ENCODE data around the gene ZBTB17. TPM values are rescaled to one million over a fixed set of nuclear protein-coding genes. Genes with fewer than 3 reads are reported as not detected.

ZBTB17 gene
- polyA plus RNA-seq, 2 of the 4 experiments (the other 2 are of a cell fraction), result 13.8 to 16.5 TPM

DNA sequence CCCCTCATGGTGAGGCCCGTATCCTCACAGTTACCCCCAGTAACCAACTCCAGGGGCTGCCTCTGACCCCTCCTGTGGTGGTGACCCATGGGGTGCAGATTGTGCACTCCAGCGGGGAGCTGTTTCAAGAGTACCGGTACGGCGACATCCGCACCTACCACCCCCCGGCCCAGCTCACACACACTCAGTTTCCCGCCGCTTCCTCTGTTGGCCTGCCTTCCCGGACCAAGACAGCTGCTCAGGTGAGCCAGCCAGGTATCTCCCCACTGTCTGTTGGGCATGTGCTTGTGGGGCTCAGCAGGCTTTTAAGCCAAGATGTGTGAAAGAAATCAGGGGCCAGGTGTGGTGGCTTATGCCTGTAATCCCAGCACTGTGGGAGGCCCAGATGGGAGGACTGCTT is 39.9 kb downstream of the ZBTB17 start:
- 100% methylated on average over 3 of the region's 10 CpGs for WGBS (ENCODE audit: missing lambda C conversion rate)
- no peaks in the 10 kb centered on the region for H3K9me3 ChIP-seq
- H3K4me3 ChIP-seq, result no peak overlapping the region
- no peak overlapping the region for H3K27ac ChIP-seq
- DNase-seq (ENCODE audit: low read depth in 1 of 2, low spot score in 1 of 2) (no peak), ATAC-seq (no peak), FAIRE-seq (no peak)
- POLR2A ChIA-PET, result no interaction called here
- TF ChIP-seq, protein P1, sequence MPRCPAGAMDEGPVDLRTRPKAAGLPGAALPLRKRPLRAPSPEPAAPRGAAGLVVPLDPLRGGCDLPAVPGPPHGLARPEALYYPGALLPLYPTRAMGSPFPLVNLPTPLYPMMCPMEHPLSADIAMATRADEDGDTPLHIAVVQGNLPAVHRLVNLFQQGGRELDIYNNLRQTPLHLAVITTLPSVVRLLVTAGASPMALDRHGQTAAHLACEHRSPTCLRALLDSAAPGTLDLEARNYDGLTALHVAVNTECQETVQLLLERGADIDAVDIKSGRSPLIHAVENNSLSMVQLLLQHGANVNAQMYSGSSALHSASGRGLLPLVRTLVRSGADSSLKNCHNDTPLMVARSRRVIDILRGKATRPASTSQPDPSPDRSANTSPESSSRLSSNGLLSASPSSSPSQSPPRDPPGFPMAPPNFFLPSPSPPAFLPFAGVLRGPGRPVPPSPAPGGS (IDR thresholded peaks at IDR 0.05), result no peak
- TF ChIP-seq MAFK (IDR thresholded peaks at IDR 0.05; ENCODE audit: partially characterized antibody) (no peak), KDM1A (IDR thresholded peaks at IDR 0.05; ENCODE audit: low read depth) (no peak), BHLHE40 (IDR thresholded peaks at IDR 0.05; ENCODE audit: low read depth, low read length) (no peak), TFCP2L1 (CRISPR knock-in tag; IDR thresholded peaks at IDR 0.05) (no peak), NR3C1 (IDR thresholded peaks at IDR 0.05) (no peak), HOXB5 (CRISPR knock-in tag; IDR thresholded peaks at IDR 0.05) (no peak), CHD4 (IDR thresholded peaks at IDR 0.05; ENCODE audit: borderline replicate concordance) (no peak), ZFP36 (IDR thresholded peaks at IDR 0.05; ENCODE audit: borderline replicate concordance, partially characterized antibody) (no peak), RNF2 (IDR thresholded peaks at IDR 0.05; ENCODE audit: borderline replicate concordance, low read depth) (no peak), PHF8 (IDR thresholded peaks at IDR 0.05; ENCODE audit: borderline replicate concordance, low read depth) (no peak), ZNF302 (CRISPR knock-in tag; IDR thresholded peaks at IDR 0.05) (no peak), RARB (CRISPR knock-in tag; IDR thresholded peaks at IDR 0.05) (no peak)
- TF ChIP-seq, protein P2, sequence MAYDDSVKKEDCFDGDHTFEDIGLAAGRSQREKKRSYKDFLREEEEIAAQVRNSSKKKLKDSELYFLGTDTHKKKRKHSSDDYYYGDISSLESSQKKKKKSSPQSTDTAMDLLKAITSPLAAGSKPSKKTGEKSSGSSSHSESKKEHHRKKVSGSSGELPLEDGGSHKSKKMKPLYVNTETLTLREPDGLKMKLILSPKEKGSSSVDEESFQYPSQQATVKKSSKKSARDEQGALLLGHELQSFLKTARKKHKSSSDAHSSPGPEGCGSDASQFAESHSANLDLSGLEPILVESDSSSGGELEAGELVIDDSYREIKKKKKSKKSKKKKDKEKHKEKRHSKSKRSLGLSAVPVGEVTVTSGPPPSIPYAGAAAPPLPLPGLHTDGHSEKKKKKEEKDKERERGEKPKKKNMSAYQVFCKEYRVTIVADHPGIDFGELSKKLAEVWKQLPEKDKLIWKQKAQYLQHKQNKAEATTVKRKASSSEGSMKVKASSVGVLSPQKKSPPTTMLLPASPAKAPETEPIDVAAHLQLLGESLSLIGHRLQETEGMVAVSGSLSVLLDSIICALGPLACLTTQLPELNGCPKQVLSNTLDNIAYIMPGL (CRISPR knock-in tag; IDR thresholded peaks at IDR 0.05; ENCODE audit: borderline replicate concordance), result no peak
- TF ChIP-seq, protein P3, sequence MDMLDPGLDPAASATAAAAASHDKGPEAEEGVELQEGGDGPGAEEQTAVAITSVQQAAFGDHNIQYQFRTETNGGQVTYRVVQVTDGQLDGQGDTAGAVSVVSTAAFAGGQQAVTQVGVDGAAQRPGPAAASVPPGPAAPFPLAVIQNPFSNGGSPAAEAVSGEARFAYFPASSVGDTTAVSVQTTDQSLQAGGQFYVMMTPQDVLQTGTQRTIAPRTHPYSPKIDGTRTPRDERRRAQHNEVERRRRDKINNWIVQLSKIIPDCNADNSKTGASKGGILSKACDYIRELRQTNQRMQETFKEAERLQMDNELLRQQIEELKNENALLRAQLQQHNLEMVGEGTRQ (IDR thresholded peaks at IDR 0.05), result no peak
- TF ChIP-seq, protein P4, sequence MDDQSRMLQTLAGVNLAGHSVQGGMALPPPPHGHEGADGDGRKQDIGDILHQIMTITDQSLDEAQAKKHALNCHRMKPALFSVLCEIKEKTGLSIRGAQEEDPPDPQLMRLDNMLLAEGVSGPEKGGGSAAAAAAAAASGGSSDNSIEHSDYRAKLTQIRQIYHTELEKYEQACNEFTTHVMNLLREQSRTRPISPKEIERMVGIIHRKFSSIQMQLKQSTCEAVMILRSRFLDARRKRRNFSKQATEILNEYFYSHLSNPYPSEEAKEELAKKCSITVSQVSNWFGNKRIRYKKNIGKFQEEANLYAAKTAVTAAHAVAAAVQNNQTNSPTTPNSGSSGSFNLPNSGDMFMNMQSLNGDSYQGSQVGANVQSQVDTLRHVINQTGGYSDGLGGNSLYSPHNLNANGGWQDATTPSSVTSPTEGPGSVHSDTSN (IDR thresholded peaks at IDR 0.05), result no peak
- TF ChIP-seq, protein P5, sequence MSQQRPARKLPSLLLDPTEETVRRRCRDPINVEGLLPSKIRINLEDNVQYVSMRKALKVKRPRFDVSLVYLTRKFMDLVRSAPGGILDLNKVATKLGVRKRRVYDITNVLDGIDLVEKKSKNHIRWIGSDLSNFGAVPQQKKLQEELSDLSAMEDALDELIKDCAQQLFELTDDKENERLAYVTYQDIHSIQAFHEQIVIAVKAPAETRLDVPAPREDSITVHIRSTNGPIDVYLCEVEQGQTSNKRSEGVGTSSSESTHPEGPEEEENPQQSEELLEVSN (IDR thresholded peaks at IDR 0.05; ENCODE audit: borderline replicate concordance, low read depth), result no peak
- TF ChIP-seq, protein P6, sequence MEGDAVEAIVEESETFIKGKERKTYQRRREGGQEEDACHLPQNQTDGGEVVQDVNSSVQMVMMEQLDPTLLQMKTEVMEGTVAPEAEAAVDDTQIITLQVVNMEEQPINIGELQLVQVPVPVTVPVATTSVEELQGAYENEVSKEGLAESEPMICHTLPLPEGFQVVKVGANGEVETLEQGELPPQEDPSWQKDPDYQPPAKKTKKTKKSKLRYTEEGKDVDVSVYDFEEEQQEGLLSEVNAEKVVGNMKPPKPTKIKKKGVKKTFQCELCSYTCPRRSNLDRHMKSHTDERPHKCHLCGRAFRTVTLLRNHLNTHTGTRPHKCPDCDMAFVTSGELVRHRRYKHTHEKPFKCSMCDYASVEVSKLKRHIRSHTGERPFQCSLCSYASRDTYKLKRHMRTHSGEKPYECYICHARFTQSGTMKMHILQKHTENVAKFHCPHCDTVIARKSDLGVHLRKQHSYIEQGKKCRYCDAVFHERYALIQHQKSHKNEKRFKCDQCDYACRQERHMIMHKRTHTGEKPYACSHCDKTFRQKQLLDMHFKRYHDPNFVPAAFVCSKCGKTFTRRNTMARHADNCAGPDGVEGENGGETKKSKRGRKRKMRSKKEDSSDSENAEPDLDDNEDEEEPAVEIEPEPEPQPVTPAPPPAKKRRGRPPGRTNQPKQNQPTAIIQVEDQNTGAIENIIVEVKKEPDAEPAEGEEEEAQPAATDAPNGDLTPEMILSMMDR (IDR thresholded peaks at IDR 0.05), result no peak
- TF ChIP-seq, protein P7, sequence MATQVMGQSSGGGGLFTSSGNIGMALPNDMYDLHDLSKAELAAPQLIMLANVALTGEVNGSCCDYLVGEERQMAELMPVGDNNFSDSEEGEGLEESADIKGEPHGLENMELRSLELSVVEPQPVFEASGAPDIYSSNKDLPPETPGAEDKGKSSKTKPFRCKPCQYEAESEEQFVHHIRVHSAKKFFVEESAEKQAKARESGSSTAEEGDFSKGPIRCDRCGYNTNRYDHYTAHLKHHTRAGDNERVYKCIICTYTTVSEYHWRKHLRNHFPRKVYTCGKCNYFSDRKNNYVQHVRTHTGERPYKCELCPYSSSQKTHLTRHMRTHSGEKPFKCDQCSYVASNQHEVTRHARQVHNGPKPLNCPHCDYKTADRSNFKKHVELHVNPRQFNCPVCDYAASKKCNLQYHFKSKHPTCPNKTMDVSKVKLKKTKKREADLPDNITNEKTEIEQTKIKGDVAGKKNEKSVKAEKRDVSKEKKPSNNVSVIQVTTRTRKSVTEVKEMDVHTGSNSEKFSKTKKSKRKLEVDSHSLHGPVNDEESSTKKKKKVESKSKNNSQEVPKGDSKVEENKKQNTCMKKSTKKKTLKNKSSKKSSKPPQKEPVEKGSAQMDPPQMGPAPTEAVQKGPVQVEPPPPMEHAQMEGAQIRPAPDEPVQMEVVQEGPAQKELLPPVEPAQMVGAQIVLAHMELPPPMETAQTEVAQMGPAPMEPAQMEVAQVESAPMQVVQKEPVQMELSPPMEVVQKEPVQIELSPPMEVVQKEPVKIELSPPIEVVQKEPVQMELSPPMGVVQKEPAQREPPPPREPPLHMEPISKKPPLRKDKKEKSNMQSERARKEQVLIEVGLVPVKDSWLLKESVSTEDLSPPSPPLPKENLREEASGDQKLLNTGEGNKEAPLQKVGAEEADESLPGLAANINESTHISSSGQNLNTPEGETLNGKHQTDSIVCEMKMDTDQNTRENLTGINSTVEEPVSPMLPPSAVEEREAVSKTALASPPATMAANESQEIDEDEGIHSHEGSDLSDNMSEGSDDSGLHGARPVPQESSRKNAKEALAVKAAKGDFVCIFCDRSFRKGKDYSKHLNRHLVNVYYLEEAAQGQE (IDR thresholded peaks at IDR 0.05), result no peak
- TF ChIP-seq, protein P8, sequence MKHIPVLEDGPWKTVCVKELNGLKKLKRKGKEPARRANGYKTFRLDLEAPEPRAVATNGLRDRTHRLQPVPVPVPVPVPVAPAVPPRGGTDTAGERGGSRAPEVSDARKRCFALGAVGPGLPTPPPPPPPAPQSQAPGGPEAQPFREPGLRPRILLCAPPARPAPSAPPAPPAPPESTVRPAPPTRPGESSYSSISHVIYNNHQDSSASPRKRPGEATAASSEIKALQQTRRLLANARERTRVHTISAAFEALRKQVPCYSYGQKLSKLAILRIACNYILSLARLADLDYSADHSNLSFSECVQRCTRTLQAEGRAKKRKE (CRISPR knock-in tag; IDR thresholded peaks at IDR 0.05; ENCODE audit: low read depth), result no peak
- no peak overlapping the region for H3K4me2 ChIP-seq
- CTCF ChIA-PET, result interaction anchor here (0.6 to 2.0 kb wide), 3 partner anchors 13 to 144 kb away, joined by 3 to 6 read pairs (median 3); no protein-coding TSS in a partner anchor
- peaks cover 20% of the 10 kb centered on the region for H3K4me1 ChIP-seq
